Neuronal stem cell (in vitro differentiated cells): ENCODE results near the gene GALNS.

Experiments
- DNase-seq: peaks from one replicate; pipeline ENCODE4 v3.0.0-alpha.2; 2013; ENCODE audit warnings: low spot score
- H2AFZ ChIP-seq: one replicate; pipeline ENCODE4 v1.6.1; 2013; ENCODE audit warnings: mild to moderate bottlenecking, low read length, inconsistent platforms
- H2AK5ac ChIP-seq: 2 replicates; pipeline ENCODE4 v1.6.1; 2013; ENCODE audit warnings: low read depth, mild to moderate bottlenecking, inconsistent platforms, low read length, moderate library complexity, mixed read lengths
- H2BK120ac ChIP-seq: 2 replicates; pipeline ENCODE4 v1.6.1; 2013; ENCODE audit warnings: low read depth, mild to moderate bottlenecking, inconsistent platforms, low read length, moderate library complexity, mixed read lengths
- H2BK12ac ChIP-seq: one replicate; pipeline ENCODE4 v1.6.1; 2013; ENCODE audit warnings: low read length, inconsistent platforms
- H2BK15ac ChIP-seq: 2 replicates; pipeline ENCODE4 v1.6.1; 2013; ENCODE audit warnings: mild to moderate bottlenecking, low read length, inconsistent platforms, mixed read lengths
- H2BK5ac ChIP-seq: one replicate; pipeline ENCODE4 v1.6.1; 2013; ENCODE audit warnings: inconsistent platforms, mild to moderate bottlenecking, low read length, moderate library complexity
- H3K14ac ChIP-seq: one replicate; pipeline ENCODE4 v1.6.1; 2013; ENCODE audit warnings: low read length, inconsistent platforms
- H3K18ac ChIP-seq: 2 replicates; pipeline ENCODE4 v1.6.1; 2013; ENCODE audit warnings: low read length, inconsistent platforms
- H3K23ac ChIP-seq: 2 replicates; pipeline ENCODE4 v1.6.1; 2013; ENCODE audit warnings: low read depth, mild to moderate bottlenecking, mixed read lengths, low read length, inconsistent platforms; ENCODE audit not compliant: poor library complexity
- H3K27ac ChIP-seq: replicated peaks from 3 replicates; pipeline ENCODE4 v1.5.1; 2013; ENCODE audit warnings: low read length, inconsistent platforms
- H3K27me3 ChIP-seq, 3 experiments: 2 replicates each; pipeline ENCODE4 v1.6.1; 2013; ENCODE audit warnings: low read length in 3 of 3, mild to moderate bottlenecking in 2 of 3, inconsistent platforms in 1 of 3, low read depth in 1 of 3, mixed read lengths in 1 of 3, moderate library complexity in 1 of 3; ENCODE audit not compliant: control insufficient read depth in 3 of 3, insufficient read depth in 3 of 3
- H3K36me3 ChIP-seq, 2 donors: replicated peaks in 1 of 2; 2 replicates each; pipeline ENCODE4 v1.6.1; 2013; ENCODE audit warnings: low read length in 2 of 2; ENCODE audit not compliant: control insufficient read depth in 2 of 2, insufficient read depth in 2 of 2
- H3K4ac ChIP-seq: 2 replicates; pipeline ENCODE4 v1.6.1; 2013; ENCODE audit warnings: inconsistent platforms, mild to moderate bottlenecking, low read length, moderate library complexity
- H3K4me1 ChIP-seq, 2 donors: 1 replicate in 1 of 2; 2 replicates in 1 of 2; pipeline ENCODE4 v1.6.1; 2013; ENCODE audit warnings: low read length in 2 of 2, low read depth in 1 of 2; ENCODE audit not compliant: control insufficient read depth in 2 of 2, insufficient read depth in 1 of 2
- H3K4me2 ChIP-seq: one replicate; pipeline ENCODE4 v1.6.1; 2013; ENCODE audit warnings: mild to moderate bottlenecking, low read length, inconsistent platforms; ENCODE audit not compliant: insufficient read depth, poor library complexity, severe bottlenecking
- H3K4me3 ChIP-seq, 2 donors: 2 replicates each; pipeline ENCODE4 v1.5.1; 2013; ENCODE audit warnings: low read length in 2 of 2, mild to moderate bottlenecking in 2 of 2, inconsistent platforms in 1 of 2, moderate library complexity in 1 of 2
- H3K79me1 ChIP-seq: one replicate; pipeline ENCODE4 v1.6.1; 2013; ENCODE audit warnings: low read depth, mild to moderate bottlenecking, inconsistent platforms, low read length, moderate library complexity
- H3K9ac ChIP-seq: one replicate; pipeline ENCODE4 v1.6.1; 2013; ENCODE audit warnings: mild to moderate bottlenecking, low read depth, low read length, inconsistent platforms; ENCODE audit not compliant: poor library complexity
- H3K9me3 ChIP-seq, 2 donors: replicated peaks in 1 of 2; 2 replicates each; pipeline versions ENCODE3 to v1.6.1; 2013; ENCODE audit warnings: low read length in 2 of 2, mild to moderate bottlenecking in 2 of 2, inconsistent platforms in 1 of 2, low read depth in 1 of 2, mixed read lengths in 1 of 2, moderate library complexity in 1 of 2; ENCODE audit not compliant: control insufficient read depth in 2 of 2, insufficient read depth in 1 of 2
- H4K8ac ChIP-seq: one replicate; pipeline ENCODE4 v1.6.1; 2013; ENCODE audit warnings: low read depth, mild to moderate bottlenecking, inconsistent platforms, low read length, moderate library complexity
- H4K91ac ChIP-seq: one replicate; pipeline ENCODE4 v1.6.1; 2013; ENCODE audit warnings: low read length, low read depth, mild to moderate bottlenecking, inconsistent platforms; ENCODE audit not compliant: poor library complexity
- WGBS, 2 donors: extraction: QIAGEN DNeasy Blood & Tissue Kit; methylation state at CpG; one replicate each; pipeline ENCODE4 v1.1.7; 2013; ENCODE audit warnings: missing lambda C conversion rate in 2 of 2, mixed read lengths in 1 of 2; ENCODE audit not compliant: insufficient read length in 2 of 2, insufficient replicate concordance in 1 of 2; ENCODE audit errors: extremely low coverage in 2 of 2; 5-methylcytosine and 5-hydroxymethylcytosine counted together

Gene GALNS

GRCh38 chr16:88804173-88804551 is 52.6 kb downstream of the GALNS start:
- no peak overlapping the region for H2AFZ ChIP-seq
- peak overlapping the region; percentile 95 for H3K23ac ChIP-seq
- no peak overlapping the region for H4K91ac ChIP-seq
- no peak for DNase-seq
- H3K36me3 ChIP-seq, result peaks cover 40 to 47% of the 10 kb centered on the region in 2 donors
- H3K9me3 ChIP-seq, result peaks cover under 1 to 2% of the 10 kb centered on the region in 2 donors
- peaks cover 36% of the 10 kb centered on the region for H3K79me1 ChIP-seq
- no peak overlapping the region for H2BK12ac ChIP-seq
- peak overlapping the region; percentile 96 for H2AK5ac ChIP-seq
- H2BK15ac ChIP-seq, result no peak overlapping the region
- no peak overlapping the region for H2BK120ac ChIP-seq
- H3K4me3 ChIP-seq, result peak overlapping the region; percentile 92 to 97
- no peaks in the 10 kb centered on the region for H3K27me3 ChIP-seq
- no CpG with 5 or more reads among the region's 16 CpGs for WGBS, 2 donors
- H3K27ac ChIP-seq, result no peak overlapping the region
- H3K14ac ChIP-seq, result peak overlapping the region; percentile 89
- H3K18ac ChIP-seq, result peak overlapping the region; percentile 90
- peak overlapping the region; percentile 83 for H3K4me2 ChIP-seq
- H3K4ac ChIP-seq, result no peak overlapping the region
- H2BK5ac ChIP-seq, result peak overlapping the region; percentile 22
- peaks cover 6 to 11% of the 10 kb centered on the region in 2 donors for H3K4me1 ChIP-seq
- H4K8ac ChIP-seq, result no peak overlapping the region
- peak overlapping the region; percentile 91 for H3K9ac ChIP-seq

GRCh38 chr16:88803264-88803987 is 53.3 kb downstream of the GALNS start, which contains the start of gene CDT1:
TSS of gene CDT1 (plus strand) at chr16:88803789. CDS start at chr16:88803832, 43 bp downstream.
- peak; percentile 87 for DNase-seq
- no peaks in the 10 kb centered on the region for H3K27me3 ChIP-seq
- H3K18ac ChIP-seq, result peak within 1 kb of the TSS; percentile 90
- H3K79me1 ChIP-seq, result peaks cover 36% of the 10 kb centered on the region
- peak within 1 kb of the TSS; percentile 94 for H3K9ac ChIP-seq
- H3K4ac ChIP-seq, result peak within 1 kb of the TSS; percentile 89
- H3K36me3 ChIP-seq, result peaks cover 33 to 40% of the 10 kb centered on the region in 2 donors
- peak within 1 kb of the TSS; percentile 95 for H3K23ac ChIP-seq
- H2BK12ac ChIP-seq, result no peak within 1 kb of the TSS
- peak within 1 kb of the TSS; percentile 83 for H3K4me2 ChIP-seq
- H2BK5ac ChIP-seq, result peak within 1 kb of the TSS; percentile 22
- no CpG with 5 or more reads among the region's 98 CpGs for WGBS, 2 donors
- H3K14ac ChIP-seq, result peak within 1 kb of the TSS; percentile 89
- H4K8ac ChIP-seq, result peak within 1 kb of the TSS; percentile 3
- peaks cover 6 to 11% of the 10 kb centered on the region in 2 donors for H3K4me1 ChIP-seq
- H2AFZ ChIP-seq, result peak within 1 kb of the TSS; percentile 93
- peak within 1 kb of the TSS; percentile 51 for H3K27ac ChIP-seq
- H2BK120ac ChIP-seq, result no peak within 1 kb of the TSS
- H2AK5ac ChIP-seq, result peak within 1 kb of the TSS; percentile 96
- peaks cover 2 to 4% of the 10 kb centered on the region in 2 donors for H3K9me3 ChIP-seq
- peak within 1 kb of the TSS; percentile 92 to 97 for H3K4me3 ChIP-seq
- no peak within 1 kb of the TSS for H2BK15ac ChIP-seq
- no peak within 1 kb of the TSS for H4K91ac ChIP-seq

DNA sequence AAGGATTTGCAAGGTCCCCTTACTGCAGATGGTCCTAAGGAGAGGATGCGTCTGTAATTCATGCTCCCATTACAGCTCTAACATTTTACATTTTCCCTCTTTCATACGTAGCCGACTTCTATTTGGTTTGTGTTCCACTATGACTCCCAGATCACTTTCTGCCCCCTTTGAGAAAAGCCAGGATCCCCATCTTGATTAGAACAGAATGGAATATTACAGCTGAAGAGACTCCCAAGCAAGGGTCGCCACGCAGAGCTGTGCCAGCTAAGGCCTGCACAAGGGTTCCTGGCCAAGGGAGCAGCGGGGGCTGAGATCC is 56.5 kb downstream of the GALNS start:
- Histone ChIP-seq H2BK15ac (no peak overlapping the region), H2AK5ac (no peak overlapping the region), H4K91ac (no peak overlapping the region), H3K9me3 (peaks cover 2% of the 10 kb centered on the region in 2 donors), H2BK5ac (no peak overlapping the region), H3K4me2 (no peak overlapping the region), H3K4me1 (peaks cover 6 to 11% of the 10 kb centered on the region in 2 donors), H3K4me3 (no peak overlapping the region), H3K4ac (no peak overlapping the region), H3K23ac (no peak overlapping the region), H3K27ac (no peak overlapping the region), H3K14ac (no peak overlapping the region), H3K79me1 (peaks cover 13% of the 10 kb centered on the region), H3K18ac (no peak overlapping the region), H3K27me3 (no peaks in the 10 kb centered on the region), H2BK120ac (no peak overlapping the region), H3K9ac (no peak overlapping the region), H2AFZ (no peak overlapping the region), H3K36me3 (peaks cover 6 to 9% of the 10 kb centered on the region in 2 donors), H4K8ac (no peak overlapping the region), H2BK12ac (no peak overlapping the region)
- DNase-seq, result no peak
- no CpG with 5 or more reads among the region's 6 CpGs for WGBS, 2 donors

- peak overlapping the region; percentile 51 for H3K9ac ChIP-seq
- H2BK120ac ChIP-seq, result no peak overlapping the region
- H3K27me3 ChIP-seq, result no peaks in the 10 kb centered on the region
- H2BK5ac ChIP-seq, result peak overlapping the region; percentile 54
- WGBS, 2 donors, result no CpG with 5 or more reads among the region's 17 CpGs
- H3K4me3 ChIP-seq, result no peak overlapping the region
- no peak overlapping the region for H4K91ac ChIP-seq
- no peak overlapping the region for H2BK12ac ChIP-seq
- no peak overlapping the region for H3K27ac ChIP-seq
- peaks cover 2 to 7% of the 10 kb centered on the region in 2 donors for H3K4me1 ChIP-seq
- no peak for DNase-seq
- H3K23ac ChIP-seq, result no peak overlapping the region
- no peak overlapping the region for H3K14ac ChIP-seq
- H2AK5ac ChIP-seq, result peak overlapping the region; percentile 20
- H3K18ac ChIP-seq, result no peak overlapping the region
- no peak overlapping the region for H4K8ac ChIP-seq
- H2AFZ ChIP-seq, result no peak overlapping the region
- H3K4ac ChIP-seq, result no peak overlapping the region
- H3K4me2 ChIP-seq, result no peak overlapping the region
- H3K79me1 ChIP-seq, result peaks cover 9% of the 10 kb centered on the region
- peaks cover 2 to 3% of the 10 kb centered on the region in 2 donors for H3K36me3 ChIP-seq
- peaks cover 2% of the 10 kb centered on the region in 2 donors for H3K9me3 ChIP-seq
- H2BK15ac ChIP-seq, result peak overlapping the region; percentile 49
Observed at GRCh38 chr16:88799569-88800276, 57.0 kb downstream of the GALNS start.
